GM21381 (cell line): Measurements from ENCODE around the gene PHF8.
A peak's percentile ranks its signal among the peaks of the same experiment; 100 is the strongest.

Experiments
- ATAC-seq: cut with Tn5 transposase; IDR thresholded peaks from one replicate; pipeline ENCODE4 v1.9.1; 2021; ENCODE audit warnings: mild to moderate bottlenecking, moderate library complexity; ENCODE audit not compliant: unreplicated experiment

PHF8 gene

DNA sequence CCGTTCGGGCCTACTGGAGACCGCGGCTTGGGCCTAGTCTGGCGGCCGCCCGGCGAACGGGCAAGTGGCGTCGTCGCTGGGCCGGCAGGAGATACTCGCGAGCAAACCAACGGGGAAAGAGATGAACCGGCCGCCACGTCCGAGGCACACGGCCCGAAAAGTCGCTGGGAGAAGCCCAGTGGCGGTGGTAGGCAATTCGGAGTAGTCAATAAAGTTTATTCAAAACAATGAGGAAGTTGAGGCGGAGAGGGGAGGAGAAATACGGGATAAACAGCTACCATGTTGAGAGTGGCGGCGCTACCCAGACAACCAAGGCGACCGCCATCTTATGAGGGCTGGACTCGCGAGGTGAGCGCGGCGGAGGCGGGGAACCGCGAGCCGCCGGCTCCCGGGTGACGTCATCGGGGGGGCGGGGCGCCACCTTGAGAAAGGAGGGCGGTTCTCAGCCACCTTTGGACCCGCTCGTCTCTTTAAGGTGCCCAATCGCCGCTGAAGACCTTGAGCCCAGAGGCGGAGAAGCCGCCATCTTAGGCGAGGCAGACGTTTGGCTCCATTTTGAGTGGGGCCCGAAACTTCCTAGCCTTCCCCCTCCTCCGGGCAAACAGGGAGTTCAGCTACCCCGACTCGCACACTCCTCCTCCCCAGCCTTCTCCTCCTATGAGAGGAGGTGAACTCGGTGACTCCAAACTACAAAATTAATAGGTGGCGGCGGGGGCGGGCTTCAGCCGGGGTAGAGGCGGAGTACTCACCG, at the start of gene PHF8:
TSS of gene PHF8 (minus strand) at position 348 of the 751 bp plus-strand sequence. CDS start 1,745 bp downstream, outside the sequence.
- ATAC-seq, result peak; percentile 78

DNA sequence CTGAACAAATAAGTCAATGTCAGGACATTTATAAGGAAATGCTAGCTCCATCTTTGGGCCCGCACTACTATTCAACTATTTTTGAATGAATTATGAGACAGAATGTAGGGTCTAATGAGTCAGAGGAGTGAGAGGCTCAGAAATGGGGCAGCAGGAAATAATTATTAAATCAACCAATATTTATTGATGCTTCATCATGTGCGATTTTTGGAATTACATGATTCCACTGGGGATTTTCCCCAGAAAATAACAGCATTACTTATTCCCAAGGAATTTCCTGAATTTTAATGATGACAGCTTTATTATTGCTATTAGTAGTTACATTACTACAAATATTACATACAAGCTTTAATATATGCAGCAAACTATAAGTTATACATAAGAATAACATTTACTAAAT, 49.3 kb upstream of the PHF8 start:
- ATAC-seq, result no peak

DNA sequence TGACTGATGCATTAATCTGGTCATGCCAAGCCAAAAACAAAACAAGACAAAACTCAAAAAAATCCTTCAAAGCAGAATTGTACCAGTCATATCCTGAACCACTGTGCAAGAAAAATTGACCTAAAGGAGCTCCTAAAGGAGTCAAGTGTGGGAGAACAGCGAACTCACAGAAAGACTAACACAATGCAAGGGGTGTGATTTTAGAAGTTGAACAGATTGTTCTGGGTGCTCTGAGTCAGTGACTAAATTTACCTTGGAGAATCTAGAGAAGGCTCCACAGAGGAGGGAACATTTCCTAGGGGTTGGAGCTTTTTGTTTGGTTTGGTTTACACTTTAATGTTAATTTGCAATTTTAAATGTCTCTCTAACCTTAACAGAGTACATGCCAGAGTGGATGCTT, 48.9 kb upstream of the PHF8 start:
- no peak for ATAC-seq

DNA sequence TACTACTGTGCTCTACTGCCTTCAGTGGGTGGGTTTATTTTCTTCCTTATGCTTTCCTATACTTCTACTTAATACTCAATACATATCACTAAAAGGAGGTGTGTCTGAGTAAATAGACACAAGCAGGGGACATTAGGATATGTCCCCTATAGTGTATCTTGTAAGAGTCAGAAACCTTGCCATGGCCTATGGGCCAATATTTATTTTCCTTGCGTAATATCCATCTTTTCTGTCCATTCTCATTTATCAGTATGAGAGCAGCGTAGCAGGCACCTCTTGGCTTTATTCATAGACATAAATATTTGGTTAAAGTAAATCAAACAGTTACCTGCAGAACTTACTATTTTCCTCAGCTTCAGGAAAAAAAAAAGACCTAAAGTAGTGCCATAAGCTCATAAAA, 46.6 kb upstream of the PHF8 start:
- no peak for ATAC-seq

DNA sequence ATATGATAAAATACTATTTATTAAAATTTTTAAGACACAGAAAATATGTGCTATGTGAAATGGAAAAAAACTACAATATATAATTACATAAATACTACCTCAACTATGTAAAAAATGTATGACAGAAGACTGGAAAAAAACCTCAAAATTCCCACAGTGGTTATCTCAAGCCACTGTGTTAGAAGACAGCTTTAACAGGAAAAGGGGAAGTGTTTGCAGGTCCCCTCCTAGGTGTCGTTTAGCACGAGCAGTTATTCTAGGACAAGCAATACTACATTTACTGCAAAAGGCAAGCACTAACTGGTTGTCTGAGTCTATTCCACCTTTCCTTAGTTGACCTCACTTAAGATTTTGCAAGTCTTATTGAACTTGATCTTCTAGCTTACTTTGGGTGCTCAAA, 44.9 kb upstream of the PHF8 start:
- no peak for ATAC-seq

DNA sequence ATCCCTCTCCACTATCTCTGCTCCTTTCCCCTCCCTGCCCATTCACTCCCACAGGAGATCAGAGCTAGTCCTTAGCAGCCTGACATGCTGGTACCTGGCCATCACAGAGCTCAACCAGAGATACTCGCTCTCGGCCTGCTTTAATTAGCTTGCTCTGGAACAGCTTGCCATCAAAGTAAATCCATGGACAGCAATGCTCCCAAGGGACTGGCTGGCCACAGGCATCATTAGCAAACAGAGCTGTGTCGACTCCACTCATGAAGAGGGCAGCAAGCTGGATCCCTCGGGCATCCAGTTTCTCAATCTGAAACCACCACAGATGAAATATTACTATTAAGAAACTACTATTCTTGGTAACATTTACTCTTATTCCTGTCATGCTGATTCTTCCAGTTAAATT, 43.4 kb upstream of the PHF8 start:
- ATAC-seq, result no peak

DNA sequence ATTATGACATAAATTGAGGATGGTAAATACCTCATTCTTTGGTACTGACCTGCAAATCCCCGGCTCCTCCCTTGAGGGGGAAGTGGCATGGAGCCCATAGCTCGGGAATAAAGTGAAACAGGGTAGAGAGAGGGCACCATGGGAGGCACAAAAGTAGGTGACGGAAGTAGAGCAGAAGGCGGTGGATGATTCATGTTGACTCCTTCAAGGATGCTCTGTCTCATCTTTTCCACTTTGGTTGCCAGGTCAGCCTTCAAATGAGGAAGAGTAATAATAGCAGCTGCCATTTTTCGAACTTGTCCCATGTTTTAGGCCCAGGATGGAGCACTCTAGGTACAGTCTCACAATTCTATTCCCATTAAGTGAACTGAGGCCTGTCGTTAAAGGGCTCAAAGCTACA, 41.4 kb upstream of the PHF8 start:
- ATAC-seq, result no peak

DNA sequence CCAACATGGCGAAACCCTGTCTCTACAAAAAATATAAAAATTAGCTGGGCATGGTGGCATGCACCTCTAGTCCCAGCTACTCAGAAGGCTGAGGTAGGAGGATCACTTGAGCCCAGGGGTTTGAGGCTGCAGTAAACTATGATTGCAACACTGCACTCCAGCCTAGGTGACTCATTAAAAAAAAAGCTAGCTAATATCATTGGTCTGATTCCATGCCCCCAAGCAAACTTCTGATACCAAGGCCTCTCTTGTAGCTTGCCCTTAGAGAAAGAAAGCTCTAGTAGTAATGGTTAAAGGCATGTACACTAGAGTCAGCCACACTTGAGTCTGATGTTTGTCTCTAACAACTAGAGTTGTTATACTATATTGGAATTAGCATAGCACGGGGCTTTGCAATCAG, 32.6 kb upstream of the PHF8 start:
- no peak for ATAC-seq

DNA sequence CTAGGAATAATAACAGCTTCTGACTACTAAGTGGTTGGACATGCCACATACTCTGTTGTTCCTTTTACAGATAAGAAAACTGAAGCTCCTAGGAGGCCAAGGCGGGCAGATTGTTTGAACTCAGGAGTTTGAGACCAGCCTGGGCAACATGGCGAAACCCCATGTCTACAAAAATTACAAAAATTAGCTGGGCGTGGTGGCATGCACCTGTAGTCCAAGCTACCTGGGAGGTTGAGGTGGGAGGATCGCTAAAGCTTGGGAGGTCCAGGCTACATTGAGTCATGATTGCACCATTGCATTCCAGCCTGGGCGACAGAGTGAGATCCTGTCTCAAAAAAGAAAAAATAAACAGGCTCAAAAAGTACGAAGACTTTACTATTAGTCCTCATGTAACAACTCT, 30.6 kb upstream of the PHF8 start:
- ATAC-seq, result no peak

DNA sequence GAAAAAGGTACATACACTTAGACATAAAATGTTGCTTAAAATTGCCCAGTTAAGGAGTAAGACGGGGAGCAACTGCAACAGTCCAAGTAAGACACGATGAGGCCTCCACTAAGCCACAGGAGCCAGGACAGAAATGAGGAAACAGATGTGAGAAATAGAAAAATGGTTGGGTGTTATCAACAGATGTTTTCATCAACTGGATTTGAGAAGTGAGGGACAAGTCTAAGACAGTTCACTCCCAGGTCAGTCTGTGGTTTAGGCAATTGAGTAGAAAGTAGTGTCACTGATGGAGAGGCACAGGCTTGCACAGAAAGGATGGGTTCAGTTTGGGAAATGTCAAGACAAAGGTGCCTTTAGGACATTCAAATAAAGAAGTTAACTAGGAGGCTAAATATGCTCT, 23.5 kb upstream of the PHF8 start:
- ATAC-seq, result no peak

DNA sequence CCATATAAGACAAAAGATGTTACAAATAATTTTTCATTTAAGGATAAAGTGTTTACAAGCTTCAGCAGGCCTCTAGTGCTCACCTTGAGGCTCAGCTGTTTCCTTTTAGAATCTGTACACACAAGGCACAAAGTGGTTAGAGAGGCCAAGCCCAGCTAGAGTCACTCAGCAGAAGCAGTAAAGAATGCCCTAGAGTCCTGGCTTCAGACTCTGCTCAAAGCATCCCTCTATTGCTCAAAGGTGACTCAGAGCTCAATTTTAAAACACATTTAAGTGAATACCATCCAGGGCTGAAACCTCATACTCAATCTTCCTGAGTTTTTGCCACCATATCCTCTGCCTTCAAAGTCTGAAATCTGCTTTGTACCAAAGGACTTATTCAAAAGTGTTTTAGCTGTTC, 22.6 kb upstream of the PHF8 start:
- ATAC-seq, result no peak

DNA sequence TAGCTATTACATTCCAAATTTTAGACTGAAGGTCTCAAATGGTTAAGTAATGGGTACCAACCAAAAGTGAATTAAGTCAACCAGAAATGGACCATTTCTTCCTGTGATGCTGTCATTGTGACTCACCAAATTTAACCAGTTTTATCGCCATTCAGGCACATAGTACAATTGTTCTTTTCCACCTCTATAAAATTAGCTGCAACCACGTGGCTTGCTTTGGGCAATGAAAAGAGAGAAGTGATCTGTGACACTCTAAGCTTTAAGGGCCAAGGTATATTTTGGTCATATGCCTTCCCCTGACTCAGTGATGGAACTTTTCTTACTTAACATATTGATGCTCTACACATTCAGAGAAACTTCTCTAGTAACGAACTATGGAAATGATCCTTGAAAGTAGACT, 20.3 kb upstream of the PHF8 start:
- ATAC-seq, result no peak

DNA sequence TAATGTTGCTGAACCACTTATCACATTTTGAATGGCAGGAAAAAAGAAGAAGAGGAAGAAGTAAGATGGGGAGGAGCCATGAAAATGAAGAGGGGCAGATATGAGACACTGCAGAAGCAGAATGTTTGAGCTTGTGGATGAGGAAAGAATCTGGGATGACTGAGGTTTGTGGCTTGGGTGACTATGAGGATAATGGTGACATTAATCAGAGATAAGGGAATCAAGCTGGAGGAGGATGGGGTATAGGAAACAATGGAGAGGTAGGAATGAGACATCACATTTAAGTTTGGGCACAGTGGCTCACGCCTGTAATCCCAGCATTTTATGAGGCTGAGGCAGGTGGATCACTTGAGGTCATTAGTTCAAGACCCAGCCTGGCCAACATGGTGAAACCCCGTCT, 19.1 kb upstream of the PHF8 start:
- ATAC-seq, result no peak

DNA sequence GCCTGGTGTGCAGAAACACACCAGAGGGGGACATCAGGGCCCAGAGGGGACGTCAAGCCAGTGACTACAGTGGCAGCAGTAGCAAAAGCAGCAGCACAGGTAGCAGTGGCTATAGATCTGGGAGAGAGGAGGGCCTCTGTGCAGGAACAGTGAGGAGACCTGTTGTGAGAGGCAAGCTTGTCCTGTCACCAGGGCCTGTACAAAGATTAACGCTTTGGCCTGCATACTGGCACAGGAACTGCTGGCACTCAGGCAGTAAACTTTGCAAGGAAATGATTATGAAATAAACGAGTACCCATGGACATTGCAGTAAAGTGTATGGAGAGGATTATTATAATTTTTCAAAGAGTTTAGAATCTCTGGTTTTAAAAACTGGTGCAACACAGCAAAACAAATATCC, 5.5 kb upstream of the PHF8 start:
- no peak for ATAC-seq

DNA sequence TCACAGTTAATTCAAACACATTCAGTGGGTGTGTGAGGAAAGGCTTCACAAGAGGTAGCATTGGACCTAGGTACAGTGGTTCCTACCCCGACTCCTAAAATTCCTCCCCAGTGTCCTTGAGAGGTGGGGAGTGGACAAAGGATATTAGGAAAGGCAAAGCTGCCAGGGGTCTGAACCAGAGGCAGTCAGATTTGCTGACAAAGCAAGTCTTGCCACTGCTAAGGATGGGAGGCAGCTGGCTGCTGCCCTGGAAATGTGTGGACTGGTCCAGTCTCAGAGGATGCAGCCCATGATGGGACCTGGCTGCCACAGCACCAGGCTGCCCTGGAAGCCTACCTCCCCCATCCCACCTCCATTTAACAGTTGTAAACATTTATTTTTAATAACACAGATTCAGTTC, 4.1 kb upstream of the PHF8 start:
- ATAC-seq, result no peak

DNA sequence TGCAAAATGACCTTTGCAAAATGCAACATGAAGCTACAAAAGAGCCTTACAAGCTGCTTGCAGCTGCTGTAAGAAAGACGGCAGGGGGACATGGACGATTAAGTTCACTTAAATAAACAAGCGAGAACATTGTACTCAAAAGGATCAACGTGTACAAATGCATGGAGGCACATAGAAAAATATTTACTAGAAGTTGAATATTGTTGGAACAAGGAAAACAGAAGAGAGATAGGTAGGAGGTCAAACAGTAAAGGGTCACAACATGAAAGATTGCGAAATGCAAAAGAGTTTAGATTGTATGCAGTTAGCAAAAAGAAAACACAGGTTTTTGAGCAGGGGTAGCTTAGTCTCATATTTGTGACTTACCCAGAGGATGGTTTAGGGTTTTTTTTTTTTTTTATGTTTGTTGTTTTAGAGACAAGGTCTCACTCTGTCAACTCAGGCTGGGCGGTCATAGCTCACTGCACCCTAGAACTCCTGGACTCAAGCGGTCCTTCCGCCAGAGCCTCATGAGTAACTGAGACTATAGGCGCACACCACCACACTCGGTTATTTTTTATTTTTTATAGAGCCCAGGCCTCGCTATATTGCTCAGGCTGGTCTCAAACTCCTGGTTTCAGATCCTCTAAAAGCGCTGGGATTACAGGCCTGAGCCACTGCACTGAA, 1.4 kb upstream of the PHF8 start:
- ATAC-seq, result no peak

DNA sequence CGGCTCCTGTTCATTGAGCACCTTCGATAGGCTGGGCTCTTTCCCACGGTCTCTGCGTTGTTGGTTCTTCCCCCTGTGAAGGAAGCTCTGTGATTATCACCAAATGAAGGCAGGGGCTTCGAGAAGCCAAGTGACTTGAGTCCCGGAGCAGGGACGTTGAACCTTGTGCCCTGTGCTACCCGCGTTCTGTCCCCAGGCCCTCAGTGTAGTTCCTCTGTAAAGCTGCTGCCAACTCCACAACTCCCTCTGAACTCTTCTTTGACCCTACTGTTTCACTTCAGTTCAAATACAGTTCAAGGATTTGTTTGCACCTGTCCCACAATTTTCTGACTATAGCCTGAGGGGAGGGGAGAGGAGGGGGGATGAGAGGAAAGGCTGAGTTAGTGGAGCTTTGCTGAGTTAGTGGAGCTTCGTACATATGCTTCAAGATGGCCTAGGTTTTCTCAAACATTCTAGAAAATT, 635 bp upstream of the PHF8 start:
- ATAC-seq, result no peak

DNA sequence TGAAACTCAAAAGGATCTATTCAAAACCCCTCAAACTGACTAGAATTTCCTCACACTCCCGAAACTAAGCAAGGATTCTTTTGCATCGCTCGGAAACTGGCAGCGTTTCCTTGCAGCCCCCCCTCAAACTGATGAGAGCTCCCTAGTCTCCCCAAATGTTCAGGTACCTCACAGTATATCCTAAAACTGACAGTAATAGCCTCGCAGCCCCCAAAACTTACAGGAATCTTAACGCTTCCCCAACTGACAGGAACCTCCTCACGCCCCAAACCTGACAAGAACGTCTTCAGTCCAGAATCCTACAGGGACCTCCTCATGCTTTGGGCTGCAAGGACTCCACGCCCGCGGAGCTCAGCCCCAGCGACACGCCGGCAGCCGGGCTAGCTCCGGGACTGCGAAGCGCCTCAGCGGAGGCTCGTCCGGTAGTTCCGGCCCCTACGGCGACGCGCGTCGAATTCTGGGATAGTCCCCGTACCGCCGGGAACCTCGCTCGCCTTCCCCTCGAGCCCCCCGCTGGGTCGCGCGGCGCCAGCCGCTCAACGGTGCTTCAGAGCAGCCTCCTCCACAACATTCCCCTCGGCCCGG, 640 bp downstream of the PHF8 start:
- ATAC-seq, result peak; percentile 14

DNA sequence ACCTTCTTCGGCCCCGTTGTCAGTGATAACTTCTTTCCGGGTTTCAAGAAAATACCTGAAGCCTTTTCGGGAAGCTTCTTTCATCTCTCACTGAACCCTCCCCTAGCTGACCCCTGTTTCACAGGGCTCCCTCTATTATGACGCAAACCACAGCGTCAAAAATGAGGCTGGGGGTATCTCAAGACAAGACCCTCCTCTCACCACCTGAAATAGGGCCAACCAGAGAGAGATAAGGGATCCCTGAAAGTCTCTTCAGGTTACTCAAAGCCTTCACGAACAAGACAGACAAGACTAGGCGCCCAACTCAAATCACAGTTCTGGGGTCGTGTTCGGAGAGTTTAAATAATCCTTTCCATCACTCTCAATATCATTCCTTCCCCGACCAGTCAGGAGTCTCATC, 1.2 kb downstream of the PHF8 start:
- no peak for ATAC-seq

DNA sequence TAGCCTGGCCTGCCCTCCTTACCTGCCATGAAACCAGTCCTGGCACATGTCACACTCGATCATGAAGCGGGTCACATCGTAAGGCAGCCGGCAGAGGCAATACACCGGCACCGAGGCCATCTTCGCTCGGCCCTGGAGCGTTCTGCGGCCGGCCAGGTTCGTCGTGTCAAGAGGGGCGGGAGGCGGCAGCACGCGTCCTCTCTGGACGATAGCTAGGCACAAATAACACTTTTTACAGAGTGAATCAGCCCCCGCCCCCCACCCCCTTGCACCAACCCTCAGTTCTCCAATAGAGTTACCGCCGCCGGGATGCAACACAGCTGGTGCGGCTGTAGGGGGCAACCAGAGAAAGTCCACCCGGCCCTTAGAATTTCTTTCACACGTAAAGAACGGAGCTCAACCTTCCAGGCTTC, 1.7 kb downstream of the PHF8 start:
- no peak for ATAC-seq

DNA sequence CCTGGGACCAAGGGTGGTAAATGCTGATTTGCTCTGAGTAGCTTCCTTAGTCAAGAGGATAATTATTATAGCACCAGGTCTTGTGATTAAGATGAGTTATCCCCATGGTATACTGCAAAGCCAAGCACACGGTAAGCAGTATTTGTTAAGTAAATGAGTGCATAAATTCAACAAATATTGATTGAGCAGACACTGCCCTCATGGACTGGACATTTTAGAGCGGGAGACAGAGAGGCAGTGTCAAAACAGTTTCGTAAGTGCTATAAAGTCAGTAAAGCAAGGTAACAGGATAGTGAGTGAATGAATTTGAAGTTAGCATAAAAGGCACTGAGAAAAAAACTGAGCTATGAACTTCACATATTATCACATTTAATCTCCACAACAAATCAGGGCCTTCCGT, 13.9 kb downstream of the PHF8 start:
- no peak for ATAC-seq

DNA sequence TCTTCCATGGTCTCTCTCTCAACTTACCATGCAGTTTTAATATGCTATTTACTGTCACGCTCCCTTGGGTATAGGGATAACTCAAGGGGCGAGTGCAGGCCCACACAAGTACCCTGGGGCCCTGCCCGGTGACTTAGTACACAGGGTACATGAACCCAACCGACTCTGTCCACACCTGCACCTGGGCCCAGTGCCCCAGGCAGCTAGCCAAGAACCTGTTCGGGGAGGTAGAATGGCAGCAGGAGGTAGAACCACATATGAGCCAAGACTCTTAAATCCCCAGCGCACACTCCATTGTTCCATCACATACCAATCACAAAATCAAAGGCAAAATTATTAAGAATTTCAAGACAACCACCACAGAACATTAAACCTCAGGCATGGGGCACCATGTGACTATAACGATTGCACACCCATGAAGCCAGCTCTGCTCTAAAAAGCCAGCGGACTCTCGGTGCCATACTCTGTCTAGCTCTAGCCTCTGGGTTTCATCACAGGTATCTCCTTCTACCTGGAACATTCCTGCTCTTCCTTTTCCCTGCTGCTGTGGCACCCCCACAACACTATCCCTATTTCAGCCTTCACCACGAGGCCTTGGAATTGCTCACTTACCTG, 14.6 kb downstream of the PHF8 start:
- ATAC-seq, result no peak
